Peyer's patch (tissue), 4 donors: Measurements from ENCODE around the gene RGL3.
"Not testable (repeated sequence)": the region's sequence is repeated elsewhere in the genome, so short reads cannot be mapped to it uniquely, and the experiment has no call there.

Source experiments
- CTCF ChIP-seq, 6 experiments: fragments of 450-650 bp in 4 of 6; fragments of 200-600 bp in 2 of 6; sonication (generic) in 1 of 6; IDR thresholded peaks; one replicate each; pipeline ENCODE4 v1.5.1; 2017 to 2019; ENCODE audit warnings: antibody characterized with exemption in 6 of 6, mild to moderate bottlenecking in 3 of 6, moderate library complexity in 1 of 6
- POLR2A ChIP-seq, 2 donors: fragments of 450-650 bp; IDR thresholded peaks; one replicate each; pipeline ENCODE4 v1.5.1; 2017; ENCODE audit warnings: antibody characterized with exemption in 2 of 2, mild to moderate bottlenecking in 2 of 2, moderate library complexity in 2 of 2

DNA sequence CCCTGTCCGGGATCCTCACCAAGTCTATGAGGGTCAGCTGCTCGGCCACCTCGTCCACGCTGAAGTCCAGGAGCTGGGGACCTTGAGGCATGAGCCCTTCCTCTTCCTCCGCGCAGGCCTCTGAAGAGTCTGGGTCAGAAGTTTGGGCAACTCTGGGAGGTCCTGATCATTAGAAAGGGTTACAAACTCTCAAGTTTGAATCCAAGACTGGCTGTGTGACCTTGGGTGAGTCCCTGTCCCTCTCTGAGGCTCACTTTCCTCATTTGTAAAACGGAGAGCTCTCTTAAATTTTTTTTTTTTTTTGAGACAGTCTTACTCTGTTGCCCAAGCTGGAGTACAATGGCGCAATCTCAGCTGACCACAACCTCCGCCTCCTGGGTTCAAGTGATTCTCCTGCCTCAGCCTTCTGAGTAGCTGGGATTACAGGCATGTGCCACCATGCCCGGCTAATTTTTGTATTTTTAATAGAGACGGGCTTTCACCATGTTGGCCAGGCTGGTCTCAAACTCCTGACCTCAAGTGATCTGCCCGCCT is 12.3 kb downstream of the RGL3 start:
- TF ChIP-seq CTCF, POLR2A (IDR thresholded peaks at IDR 0.05): not testable (repeated sequence)
